Naive thymus-derived CD8-positive, alpha-beta T cell (primary cell): ENCODE data around the gene CSH1. TPM values are rescaled to one million over a fixed set of nuclear protein-coding genes. Genes with fewer than 3 reads are reported as not detected.
"Not testable (repeated sequence)": the region's sequence is repeated elsewhere in the genome, so short reads cannot be mapped to it uniquely, and the experiment has no call there.

Experiments used
- ATAC-seq, 2 donors: fragments of 150-1000 bp; cut with Tn5 transposase in 1 of 2; sonication (Bioruptor Pico), chemical (Tn5 transposase) in 1 of 2; 1 replicate in 1 of 2; 2 replicates in 1 of 2; pipeline ENCODE4 v1.10.0; 2021; ENCODE audit warnings: mild to moderate bottlenecking in 2 of 2, moderate library complexity in 2 of 2
- POLR2A ChIA-PET: fragments of 350-600 bp; sonication (Branson Sonifier 250); formaldehyde crosslinking; loops from one replicate; lab custom pipeline; 2021; ENCODE audit warnings: antibody characterized with exemption; lab: Charles Lee
- DNase-seq, 10 donors: peaks; one replicate each; pipeline versions ENCODE4 v3.0.0 to v3.0.0-alpha.2; 2020 to 2022
- H3K27ac Mint-ChIP-seq, 10 donors: one replicate each; pipeline ENCODE4 v1.8.0; 2020 to 2022; ENCODE audit warnings: mild to moderate bottlenecking in 10 of 10, mixed read lengths in 10 of 10, moderate library complexity in 4 of 10, inconsistent platforms in 1 of 10
- H3K27me3 Mint-ChIP-seq, 5 donors: one replicate each; pipeline ENCODE4 v1.8.0; 2021 to 2022; ENCODE audit warnings: mixed read lengths in 5 of 5
- H3K36me3 Mint-ChIP-seq, 3 donors: one replicate each; pipeline ENCODE4 v1.8.0; 2020 to 2022; ENCODE audit warnings: mixed read lengths in 3 of 3, mild to moderate bottlenecking in 2 of 3, inconsistent platforms in 1 of 3
- H3K4me1 Mint-ChIP-seq, 4 donors: one replicate each; pipeline ENCODE4 v1.8.0; 2021 to 2022; ENCODE audit warnings: mixed read lengths in 4 of 4
- H3K4me3 Mint-ChIP-seq, 10 donors: one replicate each; pipeline ENCODE4 v1.8.0; 2020 to 2022; ENCODE audit warnings: mild to moderate bottlenecking in 10 of 10, mixed read lengths in 10 of 10, moderate library complexity in 6 of 10, inconsistent platforms in 1 of 10
- H3K9me3 Mint-ChIP-seq, 9 donors: one replicate each; pipeline ENCODE4 v1.8.0; 2020 to 2022; ENCODE audit warnings: mixed read lengths in 9 of 9, mild to moderate bottlenecking in 3 of 9, inconsistent platforms in 1 of 9, moderate library complexity in 1 of 9
- polyA plus RNA-seq, 3 donors: library from polyadenylated mRNA; unstranded; fragments of 300-500 nt; fragmentation: Illumina TruSeq; gene quantifications; one replicate each; pipeline ENCODE4 v1.2.3, GENCODE V29; 2021
- total RNA-seq, 8 experiments: library from RNA in 2 of 8; stranded (reverse) in 2 of 8; gene quantifications; one replicate each; pipeline ENCODE4 v1.2.3 and lab custom pipeline; 2021 to 2026

CSH1 gene
- total and polyA plus RNA-seq, 5 experiments from 2014 or later = not detected

- H3K27ac Mint-ChIP-seq, H3K4me3 Mint-ChIP-seq, DNase-seq, H3K4me1 Mint-ChIP-seq, H3K36me3 Mint-ChIP-seq, H3K9me3 Mint-ChIP-seq, ATAC-seq, H3K27me3 Mint-ChIP-seq, POLR2A ChIA-PET: not testable (repeated sequence)
These were observed 26.1 kb downstream of the CSH1 start for GRCh38 chr17:63870292-63870665.

GRCh38 chr17:63869491-63870291, 26.7 kb downstream of the CSH1 start:
- ATAC-seq, DNase-seq, H3K36me3 Mint-ChIP-seq, H3K4me3 Mint-ChIP-seq, H3K27me3 Mint-ChIP-seq, H3K27ac Mint-ChIP-seq, POLR2A ChIA-PET, H3K9me3 Mint-ChIP-seq, H3K4me1 Mint-ChIP-seq: not testable (repeated sequence)

- H3K36me3 Mint-ChIP-seq, H3K27me3 Mint-ChIP-seq, H3K27ac Mint-ChIP-seq, POLR2A ChIA-PET, H3K4me1 Mint-ChIP-seq, DNase-seq, H3K9me3 Mint-ChIP-seq, H3K4me3 Mint-ChIP-seq: not testable (repeated sequence)
- peak in 1 of 2 donors; percentile 39 for ATAC-seq
These were observed 29.7 kb downstream of the CSH1 start for GRCh38 chr17:63866625-63867024.

GRCh38 chr17:63859257-63859656, 37.1 kb downstream of the CSH1 start:
- ATAC-seq = no peak
- H3K4me3 Mint-ChIP-seq = no peak overlapping the region
- no peaks in the 10 kb centered on the region for H3K4me1 Mint-ChIP-seq
- H3K36me3 Mint-ChIP-seq = no peaks in the 10 kb centered on the region
- no peak overlapping the region for H3K27ac Mint-ChIP-seq
- POLR2A ChIA-PET = no interaction called here
- peaks cover 0 to 6% (median 0%) of the 10 kb centered on the region in 5 donors for H3K27me3 Mint-ChIP-seq
- no peaks in the 10 kb centered on the region for H3K9me3 Mint-ChIP-seq
- no peak for DNase-seq

GRCh38 chr17:63856425-63856824, 39.9 kb downstream of the CSH1 start:
- not testable (repeated sequence) for H3K4me3 Mint-ChIP-seq, H3K27ac Mint-ChIP-seq, ATAC-seq, H3K27me3 Mint-ChIP-seq, H3K9me3 Mint-ChIP-seq, DNase-seq, H3K36me3 Mint-ChIP-seq, H3K4me1 Mint-ChIP-seq
- POLR2A ChIA-PET = interaction anchor here (0.7 kb wide), 1 partner anchor 23 kb away, joined by 5 read pairs; no protein-coding TSS in a partner anchor

- Mint-ChIP-seq H3K27ac (no peak overlapping the region), H3K36me3 (no peaks in the 10 kb centered on the region), H3K27me3 (peaks cover 0 to 2% (median 0%) of the 10 kb centered on the region in 5 donors)
These were observed 41.2 kb downstream of the CSH1 start for GRCh38 chr17:63855185-63855584.

GRCh38 chr17:63854709-63855108, 41.7 kb downstream of the CSH1 start:
- POLR2A ChIA-PET = interaction anchor here (1.8 kb wide), 1 partner anchor 11 kb away, joined by 6 read pairs; no protein-coding TSS in a partner anchor
- no peaks in the 10 kb centered on the region for H3K36me3 Mint-ChIP-seq
- H3K4me1 Mint-ChIP-seq = peaks cover 0 to 3% (median 0%) of the 10 kb centered on the region in 4 donors
- H3K27ac Mint-ChIP-seq = no peak overlapping the region
- H3K9me3 Mint-ChIP-seq = no peaks in the 10 kb centered on the region
- H3K4me3 Mint-ChIP-seq = no peak overlapping the region
- no peak for ATAC-seq
- peaks cover 0 to 2% (median 0%) of the 10 kb centered on the region in 5 donors for H3K27me3 Mint-ChIP-seq
- no peak for DNase-seq

More at GRCh38 chr17:63855185-63855584, 41.2 kb downstream of the CSH1 start:
- Mint-ChIP-seq H3K4me1 (no peaks in the 10 kb centered on the region), H3K9me3 (no peaks in the 10 kb centered on the region), H3K4me3 (no peak overlapping the region)
- ATAC-seq = no peak
- POLR2A ChIA-PET = no interaction called here
- DNase-seq = no peak

- POLR2A ChIA-PET = interaction anchor here (1.8 kb wide), 1 partner anchor 9 kb away, joined by 6 read pairs; no protein-coding TSS in a partner anchor
- H3K9me3 Mint-ChIP-seq = peaks cover 0 to 1% (median 0%) of the 10 kb centered on the region in 9 donors
- ATAC-seq (no peak), DNase-seq (no peak)
- H3K36me3 Mint-ChIP-seq = no peaks in the 10 kb centered on the region
- no peaks in the 10 kb centered on the region for H3K27me3 Mint-ChIP-seq
- peaks cover 5 to 14% (median 8%) of the 10 kb centered on the region in 4 donors for H3K4me1 Mint-ChIP-seq
- H3K4me3 Mint-ChIP-seq = no peak overlapping the region
- H3K27ac Mint-ChIP-seq = no peak overlapping the region
These were observed 43.1 kb downstream of the CSH1 start for GRCh38 chr17:63853260-63853659.

- Mint-ChIP-seq H3K4me1 (peaks cover 12 to 23% (median 15%) of the 10 kb centered on the region in 4 donors), H3K4me3 (no peak overlapping the region), H3K27me3 (no peaks in the 10 kb centered on the region), H3K9me3 (peaks cover 0 to 3% (median 0%) of the 10 kb centered on the region in 9 donors), H3K36me3 (no peaks in the 10 kb centered on the region), H3K27ac (peak overlapping the region in 2 of 10 donors; percentile 48 to 53)
- POLR2A ChIA-PET = interaction anchor here (0.7 kb wide), 1 partner anchor 249 kb away, joined by 8 read pairs; no protein-coding TSS in a partner anchor
- DNase-seq (no peak), ATAC-seq (no peak)
These were observed 46.0 kb downstream of the CSH1 start for GRCh38 chr17:63850401-63850800.

- H3K27ac Mint-ChIP-seq = peak overlapping the region; percentile 88 to 98 (median 94)
- no peaks in the 10 kb centered on the region for H3K36me3 Mint-ChIP-seq
- POLR2A ChIA-PET = interaction anchor here (0.9 to 15.6 kb wide), 9 partner anchors 11 to 297 kb away, joined by 3 to 205 read pairs (median 6); partner anchors contain the start of genes CCDC47, DDX42, FTSJ3 and LIMD2
- H3K27me3 Mint-ChIP-seq = no peaks in the 10 kb centered on the region
- ATAC-seq (peak; percentile 95 to 96), DNase-seq (peak; percentile 91 to 96 (median 94))
- H3K9me3 Mint-ChIP-seq = peaks cover 0 to 3% (median 0%) of the 10 kb centered on the region in 9 donors
- peaks cover 15 to 26% (median 19%) of the 10 kb centered on the region in 4 donors for H3K4me1 Mint-ChIP-seq
- peak overlapping the region; percentile 71 to 96 (median 86) for H3K4me3 Mint-ChIP-seq
These were observed 47.3 kb downstream of the CSH1 start for GRCh38 chr17:63848834-63849689.

- Mint-ChIP-seq H3K27me3 (no peaks in the 10 kb centered on the region), H3K9me3 (peaks cover 0 to 3% (median 0%) of the 10 kb centered on the region in 9 donors), H3K36me3 (no peaks in the 10 kb centered on the region), H3K4me1 (peaks cover 19 to 34% (median 26%) of the 10 kb centered on the region in 4 donors), H3K27ac (peak overlapping the region in 8 of 10 donors; percentile 22 to 88 (median 68)), H3K4me3 (peak overlapping the region in 9 of 10 donors; percentile 51 to 96 (median 71))
- no peak for ATAC-seq
- POLR2A ChIA-PET = interaction anchor here (0.5 to 15.6 kb wide), 6 partner anchors 9 to 1732 kb away, joined by 3 to 205 read pairs (median 8); partner anchors contain the start of genes FTSJ3, LIMD2 and PSMC5
- no peak for DNase-seq
These were observed 48.7 kb downstream of the CSH1 start for GRCh38 chr17:63847525-63848249.

GRCh38 chr17:63845509-63845908, 50.9 kb downstream of the CSH1 start:
- H3K4me3 Mint-ChIP-seq = peak overlapping the region in 1 of 10 donors; percentile 26
- peaks cover 0 to 3% (median 0%) of the 10 kb centered on the region in 9 donors for H3K9me3 Mint-ChIP-seq
- ATAC-seq (no peak), DNase-seq (no peak)
- no peaks in the 10 kb centered on the region for H3K27me3 Mint-ChIP-seq
- POLR2A ChIA-PET = interaction anchor here (1.1 to 15.6 kb wide), 3 partner anchors 15 to 147 kb away, joined by 4 to 205 read pairs (median 177); partner anchors contain the start of genes DDX42, FTSJ3, LIMD2 and PSMC5
- H3K36me3 Mint-ChIP-seq = no peaks in the 10 kb centered on the region
- peak overlapping the region in 1 of 10 donors; percentile 53 for H3K27ac Mint-ChIP-seq
- H3K4me1 Mint-ChIP-seq = peaks cover 27 to 44% (median 41%) of the 10 kb centered on the region in 4 donors
